K562 (cell line): ENCODE data around the gene SEZ6L. TPM values are rescaled to one million over a fixed set of nuclear protein-coding genes. Genes with fewer than 3 reads are reported as not detected.
A peak's percentile ranks its signal among the peaks of the same experiment; 100 is the strongest.

Experiments
- BRD9 ChIP-seq: fragments of 450-650 bp; IDR thresholded peaks from 2 replicates; pipeline ENCODE4 v1.6.1; 2018; ENCODE audit warnings: low read depth; ENCODE audit not compliant: partially characterized antibody
- CCNT2 ChIP-seq: IDR thresholded peaks from 2 replicates; pipeline ENCODE4 v1.6.1; 2011; ENCODE audit warnings: borderline replicate concordance, low read depth, mild to moderate bottlenecking, moderate library complexity, mixed read lengths, low read length; ENCODE audit not compliant: insufficient read length; ENCODE audit errors: extremely low read depth
- MED1 ChIP-seq: sonication (generic); formaldehyde crosslinking; IDR thresholded peaks from 2 replicates; pipeline ENCODE4 v1.8.1; 2023; ENCODE audit warnings: missing genetic modification reagents, borderline replicate concordance
- MGA ChIP-seq: fragments of 450-650 bp; IDR thresholded peaks from 2 replicates; pipeline ENCODE4 v1.6.1; 2016; ENCODE audit warnings: mild to moderate bottlenecking, moderate library complexity
- NCOA1 ChIP-seq: fragments of 450-650 bp; IDR thresholded peaks from 2 replicates; pipeline ENCODE4 v1.6.1; 2016; ENCODE audit warnings: low read depth
- NR3C1 ChIP-seq: sonication (generic); formaldehyde crosslinking; IDR thresholded peaks from 2 replicates; pipeline ENCODE4 v1.8.1; 2022; ENCODE audit warnings: missing genetic modification reagents
- ZBTB7A ChIP-seq: IDR thresholded peaks from 2 replicates; pipeline ENCODE4 v1.6.1; 2011; ENCODE audit warnings: low read depth, mild to moderate bottlenecking, low read length, moderate library complexity, borderline replicate concordance; ENCODE audit not compliant: control insufficient read depth
- polyA plus RNA-seq, 8 experiments: library from polyadenylated mRNA; depleted of rRNA in 4 of 8; stranded (reverse) in 5 of 8; unstranded in 3 of 8; fragments of >200 nt; fragmentation: Nextera tagmentation in 2 of 8; fragmentation: Illumina TruSeq in 1 of 8; extraction: Ambion mirVana in 2 of 8; extraction: Trizol in 1 of 8; gene quantifications; 2 replicates each; pipeline versions ENCODE4 v1.2.1 to v1.2.3, GENCODE V29; 2011 to 2014; ENCODE audit warnings: inconsistent platforms in 1 of 8, missing spikeins in 1 of 8
- total RNA-seq, 7 experiments: library from RNA; depleted of rRNA in 6 of 7; stranded (reverse); fragments of >200 nt in 6 of 7; fragmentation: Illumina TruSeq in 2 of 7; extraction: Trizol in 2 of 7; gene quantifications; 2 replicates each; pipeline versions ENCODE4 v1.2.1 to v1.2.3, GENCODE V29; 2011 to 2021; ENCODE audit warnings: low replicate concordance in 1 of 7

SEZ6L gene
- total and polyA plus RNA-seq, 9 of the 15 experiments (the other 6 are each of a cell fraction or from before 2014, with no cell fraction given): not detected

GRCh38 chr22:26401726-26402125 lies 232.5 kb downstream of the SEZ6L start (continued):
- TF ChIP-seq MGA (peak; percentile 65), MED1 (CRISPR knock-in tag) (no peak), ZBTB7A (no peak), NCOA1 (no peak), BRD9 (no peak), CCNT2 (no peak), NR3C1 (CRISPR knock-in tag) (no peak)
